ENCODE measurements around the gene PHRF1.
A peak's percentile ranks its signal among the peaks of the same experiment; 100 is the strongest.

The PHRF1 gene

DNA sequence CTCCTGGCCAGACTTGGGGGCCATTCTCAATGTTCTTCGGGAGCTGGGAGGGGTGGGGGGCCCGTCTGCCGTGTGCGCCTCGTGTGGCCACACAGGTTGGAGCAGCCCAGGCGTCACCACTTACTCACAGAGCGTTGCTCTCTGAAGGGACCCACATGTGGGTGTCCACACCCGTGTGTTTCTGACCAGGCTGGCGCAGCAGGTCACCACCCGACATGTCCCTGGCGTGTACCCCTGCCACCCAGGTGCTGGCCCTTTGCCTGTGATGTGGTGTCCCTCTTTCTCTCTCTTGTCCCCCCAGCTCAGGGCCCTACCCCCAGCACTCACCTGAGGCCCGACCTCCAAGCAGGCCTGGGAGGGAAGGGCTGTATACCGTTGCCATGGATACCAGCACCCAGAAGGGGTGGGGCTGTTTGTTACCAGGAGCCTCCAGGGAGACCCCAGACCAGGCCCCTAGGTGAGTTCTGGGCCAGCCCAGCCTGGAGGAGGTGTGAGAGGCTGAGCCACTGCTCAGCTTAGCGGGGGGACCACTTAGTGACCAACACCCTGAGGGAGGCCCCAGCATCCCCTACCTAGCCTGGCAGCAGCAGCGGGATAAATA lies 17.1 kb upstream of the PHRF1 start:
- no peak for DNase-seq
- Histone ChIP-seq H3K4me1 (ENCODE audit: control insufficient read depth, insufficient read depth, low read length, poor library complexity, severe bottlenecking) (peaks cover 38% of the 10 kb centered on the region), H3K27ac (ENCODE audit: insufficient read depth, low read length, poor library complexity, severe bottlenecking) (no peak overlapping the region), H3K36me3 (ENCODE audit: control insufficient read depth, insufficient read depth, low read length) (peaks cover 7% of the 10 kb centered on the region), H3K9me3 (ENCODE audit: control insufficient read depth, low read length) (no peaks in the 10 kb centered on the region), H3K4me3 (ENCODE audit: insufficient read depth, low read depth, low read length, poor library complexity, severe bottlenecking) (no peak overlapping the region), H3K27me3 (replicated peaks; ENCODE audit: control insufficient read depth, insufficient read depth, low read length, poor library complexity, severe bottlenecking) (no peaks in the 10 kb centered on the region)

DNA sequence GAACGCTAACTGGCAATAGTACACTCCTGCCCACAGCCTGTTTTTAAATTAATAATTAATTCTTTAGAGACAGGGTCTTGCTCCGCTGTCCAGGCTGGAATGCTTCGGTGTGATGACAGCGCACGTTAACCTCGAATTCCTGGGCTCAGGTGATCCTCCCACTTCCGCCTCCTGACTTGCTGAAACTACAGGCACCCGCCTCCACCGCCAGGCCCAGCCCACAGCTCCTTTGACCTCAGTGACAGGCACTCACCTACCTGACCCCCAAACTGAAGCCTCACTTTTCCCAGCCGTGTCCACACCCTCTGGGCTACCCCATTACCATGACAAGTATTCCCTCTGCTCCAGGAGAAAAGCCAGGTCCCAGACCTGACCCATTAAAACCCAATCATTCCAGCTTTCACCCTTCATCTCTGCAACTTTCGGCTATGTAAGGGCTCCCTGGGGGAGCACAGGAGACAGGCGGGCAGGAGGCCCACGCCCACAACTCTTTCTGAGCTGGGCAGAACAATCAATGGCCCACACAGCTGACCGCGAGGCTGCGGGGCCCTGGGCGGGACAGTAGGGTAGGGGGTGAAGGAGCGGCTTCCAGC lies 16.5 kb upstream of the PHRF1 start:
- Histone ChIP-seq H3K36me3 (ENCODE audit: control insufficient read depth, insufficient read depth, low read length) (peaks cover 7% of the 10 kb centered on the region), H3K4me3 (ENCODE audit: insufficient read depth, low read depth, low read length, poor library complexity, severe bottlenecking) (no peak overlapping the region), H3K4me1 (ENCODE audit: control insufficient read depth, insufficient read depth, low read length, poor library complexity, severe bottlenecking) (peaks cover 31% of the 10 kb centered on the region), H3K27ac (ENCODE audit: insufficient read depth, low read length, poor library complexity, severe bottlenecking) (peak overlapping the region; percentile 70), H3K27me3 (replicated peaks; ENCODE audit: control insufficient read depth, insufficient read depth, low read length, poor library complexity, severe bottlenecking) (no peaks in the 10 kb centered on the region), H3K9me3 (ENCODE audit: control insufficient read depth, low read length) (no peaks in the 10 kb centered on the region)
- DNase-seq = no peak

GRCh38 chr11:560305-561147 lies 15.7 kb upstream of the PHRF1 start, which contains the start of the genes LMNTD2 and RASSF7:
Gene LMNTD2, minus strand, starts transcription at chr11:560738. Its CDS starts 22 bp downstream, at chr11:560716.
Gene RASSF7, plus strand, starts transcription at chr11:560970. Its CDS starts 799 bp downstream, at chr11:561769.
- Histone ChIP-seq H3K27me3 (replicated peaks; ENCODE audit: control insufficient read depth, insufficient read depth, low read length, poor library complexity, severe bottlenecking) (no peaks in the 10 kb centered on the region), H3K27ac (ENCODE audit: insufficient read depth, low read length, poor library complexity, severe bottlenecking) (peak within 1 kb of the TSS; percentile 70), H3K4me1 (ENCODE audit: control insufficient read depth, insufficient read depth, low read length, poor library complexity, severe bottlenecking) (peaks cover 27% of the 10 kb centered on the region), H3K36me3 (ENCODE audit: control insufficient read depth, insufficient read depth, low read length) (peaks cover 7% of the 10 kb centered on the region), H3K9me3 (ENCODE audit: control insufficient read depth, low read length) (no peaks in the 10 kb centered on the region), H3K4me3 (ENCODE audit: insufficient read depth, low read depth, low read length, poor library complexity, severe bottlenecking) (peak within 1 kb of the TSS; percentile 73)
- DNase-seq = peak; percentile 91 to 93 (median 93)

DNA sequence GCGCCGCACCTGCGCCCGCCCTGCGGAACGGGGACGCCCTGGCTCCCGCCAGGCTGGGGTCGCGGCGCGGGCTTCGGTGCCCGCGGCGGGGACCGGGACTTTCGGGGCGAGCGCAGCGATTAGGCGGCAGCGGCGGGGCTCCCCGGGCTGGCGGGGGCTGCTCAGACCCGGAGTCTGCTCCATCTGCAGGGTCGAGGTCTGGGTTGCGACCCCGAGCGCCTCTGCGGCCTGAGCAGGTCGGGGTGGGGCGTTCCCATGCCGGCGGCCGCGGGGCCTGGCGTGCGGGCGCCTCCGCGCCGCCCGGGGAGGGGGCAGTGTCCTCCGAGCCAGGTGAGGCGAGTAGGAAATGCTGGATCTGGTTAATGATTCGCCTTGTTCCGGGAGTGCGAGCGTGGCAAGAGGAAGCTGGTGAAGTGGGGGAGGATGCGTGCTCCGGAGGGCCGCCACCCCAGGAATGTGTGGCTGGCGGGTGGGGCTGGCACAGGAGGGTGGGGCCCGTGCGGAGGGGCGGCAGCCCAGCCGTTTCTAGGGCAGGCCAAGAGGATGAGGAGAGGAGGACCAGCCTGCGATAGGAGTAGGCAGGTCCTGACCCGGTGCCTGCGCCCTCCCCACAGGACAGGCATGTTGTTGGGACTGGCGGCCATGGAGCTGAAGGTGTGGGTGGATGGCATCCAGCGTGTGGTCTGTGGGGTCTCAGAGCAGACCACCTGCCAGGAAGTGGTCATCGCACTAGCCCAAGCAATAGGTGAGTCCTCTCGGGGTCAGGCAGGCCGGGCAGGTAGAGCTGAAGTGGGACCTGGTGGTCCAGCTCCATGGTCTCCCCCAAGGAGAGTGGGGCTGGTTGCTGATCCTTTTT lies 14.9 kb upstream of the PHRF1 start:
- no peaks in the 10 kb centered on the region for H3K9me3 ChIP-seq (ENCODE audit: control insufficient read depth, low read length)
- H3K4me1 ChIP-seq (ENCODE audit: control insufficient read depth, insufficient read depth, low read length, poor library complexity, severe bottlenecking) = peaks cover 24% of the 10 kb centered on the region
- DNase-seq = no peak
- H3K27ac ChIP-seq (ENCODE audit: insufficient read depth, low read length, poor library complexity, severe bottlenecking) = peak overlapping the region; percentile 53
- no peaks in the 10 kb centered on the region for H3K27me3 ChIP-seq (replicated peaks; ENCODE audit: control insufficient read depth, insufficient read depth, low read length, poor library complexity, severe bottlenecking)
- H3K4me3 ChIP-seq (ENCODE audit: insufficient read depth, low read depth, low read length, poor library complexity, severe bottlenecking) = peak overlapping the region; percentile 73
- peaks cover 7% of the 10 kb centered on the region for H3K36me3 ChIP-seq (ENCODE audit: control insufficient read depth, insufficient read depth, low read length)

- no peaks in the 10 kb centered on the region for H3K9me3 ChIP-seq (ENCODE audit: control insufficient read depth, low read length)
- peaks cover 24% of the 10 kb centered on the region for H3K4me1 ChIP-seq (ENCODE audit: control insufficient read depth, insufficient read depth, low read length, poor library complexity, severe bottlenecking)
- H3K27ac ChIP-seq (ENCODE audit: insufficient read depth, low read length, poor library complexity, severe bottlenecking) = peak overlapping the region; percentile 53
- peaks cover 7% of the 10 kb centered on the region for H3K36me3 ChIP-seq (ENCODE audit: control insufficient read depth, insufficient read depth, low read length)
- no peak for DNase-seq
- H3K27me3 ChIP-seq (replicated peaks; ENCODE audit: control insufficient read depth, insufficient read depth, low read length, poor library complexity, severe bottlenecking) = no peaks in the 10 kb centered on the region
- peak overlapping the region; percentile 73 for H3K4me3 ChIP-seq (ENCODE audit: insufficient read depth, low read depth, low read length, poor library complexity, severe bottlenecking)
Measured at GRCh38 chr11:562046-562645, 14.1 kb upstream of the PHRF1 start.

GRCh38 chr11:563066-563811 lies 13.0 kb upstream of the PHRF1 start:
- Histone ChIP-seq H3K36me3 (ENCODE audit: control insufficient read depth, insufficient read depth, low read length) (peaks cover 7% of the 10 kb centered on the region), H3K27ac (ENCODE audit: insufficient read depth, low read length, poor library complexity, severe bottlenecking) (no peak overlapping the region), H3K4me1 (ENCODE audit: control insufficient read depth, insufficient read depth, low read length, poor library complexity, severe bottlenecking) (peaks cover 24% of the 10 kb centered on the region), H3K9me3 (ENCODE audit: control insufficient read depth, low read length) (no peaks in the 10 kb centered on the region), H3K27me3 (replicated peaks; ENCODE audit: control insufficient read depth, insufficient read depth, low read length, poor library complexity, severe bottlenecking) (no peaks in the 10 kb centered on the region), H3K4me3 (ENCODE audit: insufficient read depth, low read depth, low read length, poor library complexity, severe bottlenecking) (no peak overlapping the region)
- no peak for DNase-seq

DNA sequence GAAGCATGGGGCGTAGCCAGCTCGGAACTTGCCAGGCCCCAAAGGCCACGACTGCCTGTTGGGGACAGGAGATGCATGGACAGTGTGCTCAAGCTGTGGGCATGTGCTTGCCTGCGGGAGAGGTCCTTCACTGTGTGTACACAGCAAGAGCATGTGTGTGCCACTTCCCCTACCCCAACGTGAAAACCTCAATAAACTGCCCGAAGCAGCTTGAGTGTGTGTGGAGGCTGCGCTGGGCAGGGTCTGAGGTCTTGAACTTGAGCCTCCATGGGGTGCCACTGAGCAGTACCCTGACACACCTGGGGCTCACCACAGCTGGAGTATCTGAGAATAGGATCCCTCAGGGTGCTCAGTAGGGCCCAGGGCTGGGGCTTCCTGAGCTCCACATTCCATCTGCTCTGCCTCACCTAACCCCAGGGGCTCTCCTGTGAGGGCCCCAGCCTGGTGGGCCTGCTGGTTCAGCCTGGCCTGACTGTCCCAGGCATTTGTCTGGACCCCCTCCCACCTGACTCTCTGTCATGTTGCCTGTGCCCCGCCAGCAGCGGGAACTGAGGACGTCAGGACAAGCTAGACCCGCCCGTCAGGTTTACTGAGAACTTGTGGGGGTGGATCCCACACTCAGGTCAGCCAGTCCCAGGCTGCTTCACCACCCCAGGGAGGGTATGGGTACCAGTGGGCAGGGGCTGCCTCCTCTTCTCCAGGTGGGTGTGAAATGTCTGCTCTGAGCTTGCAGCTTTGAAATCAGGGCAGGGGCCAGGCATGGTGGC lies 12.3 kb upstream of the PHRF1 start:
- Histone ChIP-seq H3K4me1 (ENCODE audit: control insufficient read depth, insufficient read depth, low read length, poor library complexity, severe bottlenecking) (peaks cover 26% of the 10 kb centered on the region), H3K9me3 (ENCODE audit: control insufficient read depth, low read length) (no peaks in the 10 kb centered on the region)

GRCh38 chr11:565921-566509 lies 10.3 kb upstream of the PHRF1 start:
- Histone ChIP-seq H3K27ac (ENCODE audit: insufficient read depth, low read length, poor library complexity, severe bottlenecking) (no peak overlapping the region), H3K27me3 (replicated peaks; ENCODE audit: control insufficient read depth, insufficient read depth, low read length, poor library complexity, severe bottlenecking) (no peaks in the 10 kb centered on the region), H3K4me3 (ENCODE audit: insufficient read depth, low read depth, low read length, poor library complexity, severe bottlenecking) (no peak overlapping the region), H3K36me3 (ENCODE audit: control insufficient read depth, insufficient read depth, low read length) (peaks cover 7% of the 10 kb centered on the region), H3K4me1 (ENCODE audit: control insufficient read depth, insufficient read depth, low read length, poor library complexity, severe bottlenecking) (peaks cover 19% of the 10 kb centered on the region), H3K9me3 (ENCODE audit: control insufficient read depth, low read length) (no peaks in the 10 kb centered on the region)
- DNase-seq = no peak

More for the DNA sequence above, 12.3 kb upstream of the PHRF1 start:
- no peaks in the 10 kb centered on the region for H3K27me3 ChIP-seq (replicated peaks; ENCODE audit: control insufficient read depth, insufficient read depth, low read length, poor library complexity, severe bottlenecking)
- H3K36me3 ChIP-seq (ENCODE audit: control insufficient read depth, insufficient read depth, low read length) = peaks cover 7% of the 10 kb centered on the region
- H3K4me3 ChIP-seq (ENCODE audit: insufficient read depth, low read depth, low read length, poor library complexity, severe bottlenecking) = no peak overlapping the region
- no peak for DNase-seq
- H3K27ac ChIP-seq (ENCODE audit: insufficient read depth, low read length, poor library complexity, severe bottlenecking) = no peak overlapping the region

All from effector memory CD4-positive, alpha-beta T cell (primary cell).